GM13976 (cell line): ENCODE measurements around the gene ACO2.
A peak's percentile ranks its signal among the peaks of the same experiment; 100 is the strongest.
"Not testable (repeated sequence)": the region's sequence is repeated elsewhere in the genome, so short reads cannot be mapped to it uniquely, and the experiment has no call there.

Experiments
- DNase-seq: peaks from one replicate; pipeline ENCODE4 v3.0.0; 2012; ENCODE audit warnings: low spot score
- CTCF ChIP-seq: IDR thresholded peaks from 2 replicates; pipeline ENCODE4 v1.5.1; 2012; ENCODE audit warnings: borderline replicate concordance, mild to moderate bottlenecking; ENCODE audit not compliant: insufficient read depth; ENCODE audit errors: extremely low read depth, missing control alignments, control extremely low read depth
- in situ Hi-C: fragments of 300-500 bp; cut with MboI; formaldehyde crosslinking; loops from one replicate; pipeline ENCODE4 v1.12.0; 2022; ENCODE audit warnings: low sequenced_read_pairs, mixed read lengths, inconsistent platforms; ENCODE audit not compliant: unreplicated experiment

The ACO2 gene

GRCh38 chr22:41468381-41469217 is at the start of gene ACO2, which contains the start of gene PHF5A:
TSS of gene ACO2 (plus strand) at chr22:41469117. CDS start at chr22:41469147, 30 bp downstream.
TSS of gene PHF5A (minus strand) at chr22:41468692. CDS start at chr22:41468653, 39 bp downstream.
- in situ Hi-C loops, result no loop called here
- TF ChIP-seq CTCF, result no peak
- DNase-seq, result peak; percentile 97

DNA sequence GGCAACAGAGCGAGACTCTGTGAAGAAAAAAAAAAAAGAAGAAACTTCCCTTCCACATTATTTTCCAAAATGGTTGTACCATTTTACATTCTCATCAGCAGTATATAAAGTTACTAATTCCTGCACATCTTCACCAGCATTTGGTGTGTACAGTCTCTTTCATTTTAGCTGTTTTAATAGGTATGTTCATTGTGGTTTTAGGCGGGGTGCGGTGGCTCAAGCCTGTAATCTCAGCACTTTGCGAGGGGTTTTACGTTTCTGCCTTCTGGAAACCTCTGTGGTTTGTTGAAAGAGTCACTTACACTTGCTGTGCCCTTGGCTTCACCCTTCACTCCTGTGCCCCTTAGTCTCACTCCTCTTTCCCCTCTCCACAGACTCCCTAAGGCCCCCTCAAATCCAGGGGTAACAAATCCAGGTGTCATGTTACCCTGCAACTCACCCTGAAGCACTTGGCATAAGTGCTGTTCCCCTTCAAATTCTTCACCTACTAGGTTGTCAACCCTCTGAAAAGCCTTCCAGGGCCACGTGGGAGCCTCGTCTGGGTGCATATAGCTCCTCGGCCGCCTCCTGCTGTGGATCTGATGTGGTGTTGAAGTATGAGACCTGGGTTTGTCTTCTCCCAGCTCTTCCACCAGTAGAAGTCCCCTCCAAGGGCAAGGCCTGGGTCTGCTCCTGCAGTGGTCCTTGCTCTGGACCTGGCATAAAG is 43.1 kb upstream of the ACO2 start:
- DNase-seq, result no peak

GRCh38 chr22:41429232-41429950 is 39.5 kb upstream of the ACO2 start:
- in situ Hi-C loops, result no loop called here

More for the DNA sequence above, 43.1 kb upstream of the ACO2 start:
- no peak for TF ChIP-seq CTCF
- in situ Hi-C loops, result no loop called here

GRCh38 chr22:41429951-41430332 is 39.0 kb upstream of the ACO2 start:
- in situ Hi-C loops, result no loop called here
- no peak for DNase-seq

More at GRCh38 chr22:41429232-41429950, 39.5 kb upstream of the ACO2 start:
- TF ChIP-seq CTCF, result no peak
- no peak for DNase-seq

DNA sequence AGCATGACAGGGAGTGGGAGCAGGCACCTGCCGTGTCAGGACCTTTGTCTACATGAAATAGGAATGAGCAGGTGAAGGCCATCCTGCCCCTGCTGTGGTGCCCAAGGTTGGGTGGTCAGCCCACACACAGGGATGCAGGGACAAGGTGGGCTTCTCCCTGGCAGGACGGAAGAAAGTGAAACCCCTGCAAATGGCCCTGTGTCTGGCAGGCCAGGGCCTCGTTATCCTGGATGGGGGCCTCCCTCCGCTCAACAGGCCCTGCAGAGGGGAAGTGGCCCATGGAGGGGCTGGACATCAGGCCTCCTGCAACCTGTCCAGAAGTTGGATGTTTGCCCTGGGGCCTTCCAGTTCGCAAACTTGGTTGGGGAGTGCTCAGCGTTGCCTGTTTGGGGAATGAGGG is 37.3 kb upstream of the ACO2 start:
- in situ Hi-C loops, result no loop called here
- peak; percentile 19 for DNase-seq
- no peak for TF ChIP-seq CTCF

More at GRCh38 chr22:41429951-41430332, 39.0 kb upstream of the ACO2 start:
- TF ChIP-seq CTCF, result no peak

DNA sequence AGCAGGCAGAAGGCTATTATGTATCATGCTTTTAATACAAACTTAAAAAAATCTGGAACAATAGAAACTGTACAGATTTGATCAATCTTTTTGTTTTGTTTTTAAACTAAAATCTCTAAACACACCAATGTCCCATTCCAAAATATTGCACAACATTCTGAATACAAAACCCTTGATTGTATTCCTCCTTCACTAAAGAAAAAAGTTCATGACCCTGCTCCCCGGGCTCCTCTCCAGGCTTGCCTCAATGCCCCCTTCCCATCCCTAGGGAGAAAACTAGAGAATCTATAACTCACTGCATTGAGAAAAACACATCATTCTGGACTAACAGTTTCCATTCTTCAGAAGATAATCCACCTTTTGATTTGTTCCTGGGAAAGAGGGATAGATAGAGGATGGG is 35.4 kb upstream of the ACO2 start:
- not testable (repeated sequence) for DNase-seq

GRCh38 chr22:41434361-41435003 is 34.4 kb upstream of the ACO2 start:
- in situ Hi-C loops, DNase-seq: not testable (repeated sequence)

More for the DNA sequence above, 35.4 kb upstream of the ACO2 start:
- in situ Hi-C loops, result not testable (repeated sequence)
